H9 (cell line): ENCODE results near the gene RALGDS. TPM values are rescaled to one million over a fixed set of nuclear protein-coding genes. Genes with fewer than 3 reads are reported as not detected.
"Not testable (repeated sequence)": the region's sequence is repeated elsewhere in the genome, so short reads cannot be mapped to it uniquely, and the experiment has no call there.

ENCODE experiments used
- DNase-seq: peaks from one replicate; pipeline ENCODE4 v3.0.0-alpha.2; 2017
- H2AFZ ChIP-seq: one replicate; pipeline ENCODE4 v1.6.1; 2013; ENCODE audit warnings: mild to moderate bottlenecking, low read length, control low read depth, moderate library complexity
- H2AK5ac ChIP-seq: 2 replicates; pipeline ENCODE4 v1.6.1; 2013; ENCODE audit warnings: low read length, control low read depth, mixed read lengths; ENCODE audit not compliant: insufficient read length
- H2BK120ac ChIP-seq: one replicate; pipeline ENCODE4 v1.6.1; 2013; ENCODE audit warnings: low read depth, mild to moderate bottlenecking, low read length, control low read depth, inconsistent platforms; ENCODE audit not compliant: poor library complexity, severe bottlenecking
- H2BK12ac ChIP-seq: 2 replicates; pipeline ENCODE4 v1.6.1; 2013; ENCODE audit warnings: low read length, control low read depth, mixed read lengths, low read depth; ENCODE audit not compliant: insufficient read length
- H2BK15ac ChIP-seq: 2 replicates; pipeline ENCODE4 v1.6.1; 2013; ENCODE audit warnings: low read depth, low read length, control low read depth
- H2BK20ac ChIP-seq: one replicate; pipeline ENCODE4 v1.6.1; 2013; ENCODE audit warnings: low read depth, mild to moderate bottlenecking, low read length, control low read depth, inconsistent platforms; ENCODE audit not compliant: poor library complexity, severe bottlenecking
- H2BK5ac ChIP-seq: 2 replicates; pipeline ENCODE4 v1.6.1; 2013; ENCODE audit warnings: low read length, control low read depth, mixed read lengths; ENCODE audit not compliant: insufficient read length
- H3K14ac ChIP-seq: 2 replicates; pipeline ENCODE4 v1.6.1; 2013; ENCODE audit warnings: low read length, control low read depth; ENCODE audit not compliant: insufficient read depth
- H3K18ac ChIP-seq: 2 replicates; pipeline ENCODE4 v1.6.1; 2013; ENCODE audit warnings: low read depth, mild to moderate bottlenecking, mixed read lengths, low read length, control low read depth; ENCODE audit not compliant: insufficient read length
- H3K23ac ChIP-seq: 2 replicates; pipeline ENCODE4 v1.6.1; 2013; ENCODE audit warnings: low read length, control low read depth, mixed read lengths, low read depth; ENCODE audit not compliant: insufficient read length
- H3K23me2 ChIP-seq: 2 replicates; pipeline ENCODE4 v1.6.1; 2013; ENCODE audit warnings: low read depth, mild to moderate bottlenecking, mixed read lengths, low read length, control low read depth; ENCODE audit not compliant: insufficient read length, poor library complexity, severe bottlenecking
- H3K27ac ChIP-seq: 2 replicates; pipeline ENCODE4 v1.5.1; 2013; ENCODE audit warnings: low read length, control low read depth, mixed read lengths, low read depth; ENCODE audit not compliant: insufficient read length
- H3K27me3 ChIP-seq: 2 replicates; pipeline ENCODE4 v1.6.1; 2013; ENCODE audit warnings: low read length, control low read depth, inconsistent platforms; ENCODE audit not compliant: insufficient read depth
- H3K4ac ChIP-seq: 2 replicates; pipeline ENCODE4 v1.6.1; 2013; ENCODE audit warnings: low read depth, mild to moderate bottlenecking, control low read depth, inconsistent platforms, low read length, moderate library complexity
- H3K4me1 ChIP-seq: 2 replicates; pipeline ENCODE4 v1.6.1; 2013; ENCODE audit warnings: low read length, control low read depth, inconsistent platforms; ENCODE audit not compliant: insufficient read depth
- H3K4me2 ChIP-seq: 2 replicates; pipeline ENCODE4 v1.6.1; 2013; ENCODE audit warnings: low read length, control low read depth, mixed read lengths; ENCODE audit not compliant: insufficient read length, insufficient read depth
- H3K56ac ChIP-seq: 2 replicates; pipeline ENCODE4 v1.6.1; 2013; ENCODE audit warnings: low read depth, mild to moderate bottlenecking, mixed read lengths, low read length, control low read depth; ENCODE audit not compliant: insufficient read length
- H3K79me1 ChIP-seq: 2 replicates; pipeline ENCODE4 v1.6.1; 2013; ENCODE audit warnings: low read depth, mild to moderate bottlenecking, moderate library complexity, low read length, control low read depth, inconsistent platforms; ENCODE audit not compliant: insufficient read depth, poor library complexity, severe bottlenecking
- H3K79me2 ChIP-seq: 2 replicates; pipeline ENCODE4 v1.6.1; 2013; ENCODE audit warnings: low read length, control low read depth, inconsistent platforms; ENCODE audit not compliant: insufficient read depth
- H3K9ac ChIP-seq: 2 replicates; pipeline ENCODE4 v1.6.1; 2013; ENCODE audit warnings: low read length, control low read depth, mixed read lengths; ENCODE audit not compliant: insufficient read length; ENCODE audit errors: extremely low read depth
- H3K9me3 ChIP-seq: one replicate; pipeline ENCODE4 v1.6.1; 2013; ENCODE audit warnings: low read depth, low read length, inconsistent platforms; ENCODE audit not compliant: control insufficient read depth
- H3T11ph ChIP-seq: one replicate; pipeline ENCODE4 v1.6.1; 2013; ENCODE audit warnings: mild to moderate bottlenecking, low read length, control low read depth, inconsistent platforms
- H4K20me1 ChIP-seq: one replicate; pipeline ENCODE4 v1.6.1; 2013; ENCODE audit not compliant: control insufficient read depth, insufficient read length, insufficient read depth
- H4K5ac ChIP-seq: 2 replicates; pipeline ENCODE4 v1.6.1; 2013; ENCODE audit warnings: low read depth, mild to moderate bottlenecking, mixed read lengths, low read length, control low read depth; ENCODE audit not compliant: insufficient read length
- H4K8ac ChIP-seq: replicated peaks from 2 replicates; pipeline ENCODE4 v1.6.1; 2013; ENCODE audit warnings: low read length, control low read depth, mixed read lengths, low read depth; ENCODE audit not compliant: insufficient read length
- H4K91ac ChIP-seq: 2 replicates; pipeline ENCODE4 v1.6.1; 2013; ENCODE audit warnings: low read depth, mild to moderate bottlenecking, moderate library complexity, mixed read lengths, low read length, control low read depth; ENCODE audit not compliant: insufficient read length
- H3K27ac Mint-ChIP-seq, 3 experiments: 2 replicates in 2 of 3; 3 replicates in 1 of 3; pipeline ENCODE4 v1.8.0; 2020 to 2021; ENCODE audit warnings: mixed read lengths in 3 of 3, mild to moderate bottlenecking in 1 of 3, moderate library complexity in 1 of 3
- H3K27me3 Mint-ChIP-seq: 2 replicates; pipeline ENCODE4 v1.8.0; 2021; ENCODE audit warnings: low read depth, mild to moderate bottlenecking, moderate library complexity, mixed read lengths
- H3K36me3 Mint-ChIP-seq, 3 experiments: 2 replicates in 2 of 3; 3 replicates in 1 of 3; pipeline ENCODE4 v1.8.0; 2020 to 2021; ENCODE audit warnings: low read depth in 3 of 3, mixed read lengths in 3 of 3; ENCODE audit not compliant: insufficient read depth in 1 of 3
- H3K4me1 Mint-ChIP-seq, 2 experiments: 2 replicates each; pipeline ENCODE4 v1.8.0; 2020; ENCODE audit warnings: mixed read lengths in 2 of 2
- H3K4me3 Mint-ChIP-seq, 2 experiments: 2 replicates in 1 of 2; 3 replicates in 1 of 2; pipeline ENCODE4 v1.8.0; 2020 to 2021; ENCODE audit warnings: mild to moderate bottlenecking in 2 of 2, mixed read lengths in 2 of 2, moderate library complexity in 1 of 2
- H3K9me3 Mint-ChIP-seq, 2 experiments: 2 replicates in 1 of 2; 3 replicates in 1 of 2; pipeline ENCODE4 v1.8.0; 2020; ENCODE audit warnings: mild to moderate bottlenecking in 2 of 2, mixed read lengths in 2 of 2, moderate library complexity in 1 of 2
- whole genome bisulfite sequencing: extraction: QIAGEN DNeasy Blood & Tissue Kit; methylation state at CpG from one replicate; pipeline ENCODE4 v1.1.7; 2013; ENCODE audit warnings: missing lambda C conversion rate, low lambda C conversion rate, mixed read lengths; ENCODE audit not compliant: insufficient read length; ENCODE audit errors: extremely low coverage; 5-methylcytosine and 5-hydroxymethylcytosine counted together
- total RNA-seq: library from RNA; stranded (reverse); gene quantifications from 2 replicates; pipeline ENCODE4 v1.2.1, GENCODE V29; 2021
- TF ChIP-seq, protein P1 (sequence below): fragments of 200-600 bp; sonication (generic); conservative IDR thresholded peaks from 3 replicates; pipeline ENCODE4 v1.8.0; 2021; ENCODE audit warnings: antibody characterized with exemption, mild to moderate bottlenecking

Gene RALGDS
- total RNA-seq, 1 experiment from 2014 or later = 21.3 TPM

DNA sequence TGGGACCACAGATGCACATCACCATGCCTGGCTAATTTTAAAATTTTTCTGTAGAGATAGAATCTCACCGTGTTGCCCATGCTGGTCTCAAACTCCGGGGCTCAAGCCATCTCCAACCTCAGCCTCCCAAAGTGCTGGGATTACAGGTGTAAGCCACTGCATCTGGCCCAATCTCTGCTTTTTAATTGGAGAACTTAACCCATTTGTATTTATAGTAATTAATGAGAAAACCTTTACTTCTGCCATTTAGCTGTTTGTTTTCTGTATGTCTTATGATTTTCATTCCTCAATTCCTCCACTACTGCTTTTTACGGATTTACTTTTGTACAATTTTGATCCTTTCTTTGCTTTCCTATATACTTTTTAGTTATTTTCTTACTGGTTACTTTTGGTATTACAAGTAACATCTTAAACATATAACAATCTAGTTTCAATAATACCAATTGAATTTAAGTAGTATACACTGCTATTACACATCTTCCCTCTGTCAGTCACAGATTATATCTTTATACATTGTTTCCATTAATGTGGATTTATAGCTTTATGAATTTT lies 26.1 kb downstream of the RALGDS start:
- no peak for DNase-seq
- no peak overlapping the region for H3K4ac ChIP-seq
- no peak overlapping the region for H4K91ac ChIP-seq
- H2BK12ac ChIP-seq = no peak overlapping the region
- no peak overlapping the region for H3K4me2 ChIP-seq
- no peak overlapping the region for H4K8ac ChIP-seq
- Mint-ChIP-seq H3K27me3 (peaks cover 10% of the 10 kb centered on the region), H3K36me3 (peaks cover 33 to 40% (median 36%) of the 10 kb centered on the region in 3 experiments), H3K4me3 (no peak overlapping the region), H3K27ac (no peak overlapping the region), H3K4me1 (0 out of 4 replicates have a peak, but pooled peaks cover 0 to 2% of the 10 kb centered on the region in 2 experiments), H3K9me3 (peaks cover 22% of the 10 kb centered on the region in 2 experiments)
- H2BK15ac ChIP-seq = no peak overlapping the region
- H2AK5ac ChIP-seq = no peak overlapping the region
- H2BK5ac ChIP-seq = no peak overlapping the region
- H3T11ph ChIP-seq = no peak overlapping the region
- no peaks in the 10 kb centered on the region for H3K79me1 ChIP-seq
- no peak overlapping the region for H3K27ac ChIP-seq
- no peak overlapping the region for H3K14ac ChIP-seq
- H3K23ac ChIP-seq = no peak overlapping the region
- no peak overlapping the region for H3K56ac ChIP-seq
- no peaks in the 10 kb centered on the region for H3K9me3 ChIP-seq
- TF ChIP-seq, protein P1, sequence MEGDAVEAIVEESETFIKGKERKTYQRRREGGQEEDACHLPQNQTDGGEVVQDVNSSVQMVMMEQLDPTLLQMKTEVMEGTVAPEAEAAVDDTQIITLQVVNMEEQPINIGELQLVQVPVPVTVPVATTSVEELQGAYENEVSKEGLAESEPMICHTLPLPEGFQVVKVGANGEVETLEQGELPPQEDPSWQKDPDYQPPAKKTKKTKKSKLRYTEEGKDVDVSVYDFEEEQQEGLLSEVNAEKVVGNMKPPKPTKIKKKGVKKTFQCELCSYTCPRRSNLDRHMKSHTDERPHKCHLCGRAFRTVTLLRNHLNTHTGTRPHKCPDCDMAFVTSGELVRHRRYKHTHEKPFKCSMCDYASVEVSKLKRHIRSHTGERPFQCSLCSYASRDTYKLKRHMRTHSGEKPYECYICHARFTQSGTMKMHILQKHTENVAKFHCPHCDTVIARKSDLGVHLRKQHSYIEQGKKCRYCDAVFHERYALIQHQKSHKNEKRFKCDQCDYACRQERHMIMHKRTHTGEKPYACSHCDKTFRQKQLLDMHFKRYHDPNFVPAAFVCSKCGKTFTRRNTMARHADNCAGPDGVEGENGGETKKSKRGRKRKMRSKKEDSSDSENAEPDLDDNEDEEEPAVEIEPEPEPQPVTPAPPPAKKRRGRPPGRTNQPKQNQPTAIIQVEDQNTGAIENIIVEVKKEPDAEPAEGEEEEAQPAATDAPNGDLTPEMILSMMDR = peak; percentile 23; the same call in 2 of the 3 replicates
- H3K27me3 ChIP-seq = no peaks in the 10 kb centered on the region
- H3K9ac ChIP-seq = no peak overlapping the region
- no peaks in the 10 kb centered on the region for H3K4me1 ChIP-seq
- no peaks in the 10 kb centered on the region; the same call in 1 of the 2 replicates for H3K79me2 ChIP-seq
- H2BK120ac ChIP-seq = no peak overlapping the region
- H4K5ac ChIP-seq = no peak overlapping the region
- no peak overlapping the region for H2AFZ ChIP-seq
- H3K18ac ChIP-seq = no peak overlapping the region
- H4K20me1 ChIP-seq = no peaks in the 10 kb centered on the region
- H3K23me2 ChIP-seq = no peaks in the 10 kb centered on the region
- no CpG with 5 or more reads among the region's 3 CpGs for WGBS
- no peak overlapping the region for H2BK20ac ChIP-seq

DNA sequence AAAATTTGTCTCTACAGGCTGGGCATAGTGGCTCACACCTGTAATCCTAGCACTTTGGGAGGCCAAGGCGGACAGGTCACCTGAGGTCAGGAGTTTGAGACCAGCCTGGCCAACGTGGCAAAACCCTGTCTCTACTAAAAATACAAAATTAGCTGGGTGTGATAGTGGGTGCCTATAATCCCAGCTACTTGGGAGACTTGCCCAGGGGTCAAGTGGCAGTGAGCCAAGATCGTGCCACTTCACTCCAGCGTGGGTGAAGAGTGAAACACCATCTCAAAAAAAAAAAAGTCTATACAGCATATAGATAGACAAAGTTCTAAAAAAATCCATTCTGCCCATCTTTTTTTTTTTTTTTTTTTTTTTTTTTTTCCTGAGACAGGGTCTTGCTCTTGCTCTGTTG lies 26.7 kb downstream of the RALGDS start:
- H3K27ac Mint-ChIP-seq = not testable (repeated sequence)
- peaks cover 10% of the 10 kb centered on the region for H3K27me3 Mint-ChIP-seq

More for the DNA sequence above, 26.7 kb downstream of the RALGDS start:
- H3K23me2 ChIP-seq, H4K20me1 ChIP-seq, H3K79me2 ChIP-seq, H3K18ac ChIP-seq, H2BK120ac ChIP-seq, H4K5ac ChIP-seq, DNase-seq, H2AFZ ChIP-seq, H3K4me1 ChIP-seq, H3K56ac ChIP-seq, H3T11ph ChIP-seq, H3K4me1 Mint-ChIP-seq, H2BK20ac ChIP-seq, H3K9me3 ChIP-seq, H3K4me3 Mint-ChIP-seq, H2BK5ac ChIP-seq, H4K91ac ChIP-seq, H3K27ac ChIP-seq, H2AK5ac ChIP-seq, H2BK12ac ChIP-seq, H3K14ac ChIP-seq, H3K4me2 ChIP-seq, H3K9ac ChIP-seq, H3K4ac ChIP-seq, H3K23ac ChIP-seq, H4K8ac ChIP-seq, H3K79me1 ChIP-seq, H2BK15ac ChIP-seq, H3K27me3 ChIP-seq: not testable (repeated sequence)
- H3K36me3 Mint-ChIP-seq = peaks cover 32 to 35% (median 33%) of the 10 kb centered on the region in 3 experiments
- H3K9me3 Mint-ChIP-seq = peaks cover 22% of the 10 kb centered on the region in 2 experiments
- no CpG with 5 or more reads among the region's 4 CpGs for WGBS
